Esophagus squamous epithelium (tissue), 5 donors: ENCODE results near the gene DGUOK. TPM values are rescaled to one million over a fixed set of nuclear protein-coding genes. Genes with fewer than 3 reads are reported as not detected.

Source experiments
- DNase-seq: peaks from one replicate; lab custom pipeline; 2025; lab: John Stamatoyannopoulos, UW
- H3K27ac ChIP-seq, 4 donors: fragments of 200-600 bp; sonication (generic); one replicate each; pipeline ENCODE4 v1.5.1; 2016 to 2019; ENCODE audit warnings: mild to moderate bottlenecking in 1 of 4
- H3K27me3 ChIP-seq, 4 donors: fragments of 200-600 bp; sonication (generic); 1 replicate in 3 of 4; 2 replicates in 1 of 4; pipeline versions ENCODE4 v1.5.1 to v1.6.0; 2017 to 2021; ENCODE audit warnings: antibody characterized with exemption in 1 of 4
- H3K36me3 ChIP-seq, 3 donors: fragments of 200-600 bp; sonication (generic); one replicate each; pipeline ENCODE4 v1.5.1; 2016 to 2019
- H3K4me1 ChIP-seq, 3 donors: fragments of 200-600 bp; sonication (generic); one replicate each; pipeline ENCODE4 v1.5.1; 2017 to 2019
- H3K4me3 ChIP-seq, 4 donors: fragments of 200-600 bp; sonication (generic); 1 replicate in 3 of 4; 2 replicates in 1 of 4; pipeline ENCODE4 v1.5.1; 2016 to 2019; ENCODE audit warnings: mild to moderate bottlenecking in 2 of 4, moderate library complexity in 1 of 4
- H3K9me3 ChIP-seq, 3 donors: fragments of 200-600 bp; sonication (generic); one replicate each; pipeline ENCODE4 v1.5.1; 2016 to 2019
- POLR2A ChIP-seq, 4 donors: fragments of 450-650 bp; IDR thresholded peaks; one replicate each; pipeline ENCODE4 v1.6.1; 2017; ENCODE audit warnings: antibody characterized with exemption in 4 of 4, mild to moderate bottlenecking in 4 of 4, moderate library complexity in 3 of 4
- WGBS, 2 donors: methylation state at CpG; one replicate each; pipeline ENCODE4 v1.1.5; 2018; 5-methylcytosine and 5-hydroxymethylcytosine counted together
- intact Hi-C: fragments of 100-400 bp; cut with DNase I; formaldehyde crosslinking; loops from one replicate; pipeline ENCODE4 v1.15.0; 2022
- total RNA-seq, 4 donors: library from RNA; depleted of rRNA; stranded (reverse); fragments of >200 nt; gene quantifications; one replicate each; pipeline ENCODE4 v1.1.0, GENCODE V29; 2016
- TF ChIP-seq, protein P1 (sequence below), 6 experiments: fragments of 450-650 bp in 4 of 6; fragments of 200-600 bp in 2 of 6; sonication (generic) in 2 of 6; IDR thresholded peaks; one replicate each; pipeline ENCODE4 v1.5.1; 2016 to 2019; ENCODE audit warnings: antibody characterized with exemption in 6 of 6, mild to moderate bottlenecking in 4 of 6, moderate library complexity in 4 of 6
- donor health status: DM: yes; HTN: yes; CAD: no.

DGUOK gene
- total RNA-seq, 4 donors from 2014 or later: 23.5 to 53.4 (median 40.2) TPM

- TF ChIP-seq, protein P1, sequence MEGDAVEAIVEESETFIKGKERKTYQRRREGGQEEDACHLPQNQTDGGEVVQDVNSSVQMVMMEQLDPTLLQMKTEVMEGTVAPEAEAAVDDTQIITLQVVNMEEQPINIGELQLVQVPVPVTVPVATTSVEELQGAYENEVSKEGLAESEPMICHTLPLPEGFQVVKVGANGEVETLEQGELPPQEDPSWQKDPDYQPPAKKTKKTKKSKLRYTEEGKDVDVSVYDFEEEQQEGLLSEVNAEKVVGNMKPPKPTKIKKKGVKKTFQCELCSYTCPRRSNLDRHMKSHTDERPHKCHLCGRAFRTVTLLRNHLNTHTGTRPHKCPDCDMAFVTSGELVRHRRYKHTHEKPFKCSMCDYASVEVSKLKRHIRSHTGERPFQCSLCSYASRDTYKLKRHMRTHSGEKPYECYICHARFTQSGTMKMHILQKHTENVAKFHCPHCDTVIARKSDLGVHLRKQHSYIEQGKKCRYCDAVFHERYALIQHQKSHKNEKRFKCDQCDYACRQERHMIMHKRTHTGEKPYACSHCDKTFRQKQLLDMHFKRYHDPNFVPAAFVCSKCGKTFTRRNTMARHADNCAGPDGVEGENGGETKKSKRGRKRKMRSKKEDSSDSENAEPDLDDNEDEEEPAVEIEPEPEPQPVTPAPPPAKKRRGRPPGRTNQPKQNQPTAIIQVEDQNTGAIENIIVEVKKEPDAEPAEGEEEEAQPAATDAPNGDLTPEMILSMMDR (IDR thresholded peaks at IDR 0.05): no peak
- TF ChIP-seq POLR2A (IDR thresholded peaks at IDR 0.05): no peak
- no peak for DNase-seq
- intact Hi-C loops: no loop called here
- peak overlapping the region in 1 of 4 donors; percentile 33 for H3K27ac ChIP-seq
- peaks cover 12 to 100% (median 17%) of the 10 kb centered on the region in 3 donors for H3K36me3 ChIP-seq
- WGBS, 2 donors: 57 to 66% methylated on average over 12 of the region's 12 CpGs
- H3K9me3 ChIP-seq: no peaks in the 10 kb centered on the region
- H3K4me1 ChIP-seq: peaks cover 0 to 14% (median 0%) of the 10 kb centered on the region in 3 donors
- H3K27me3 ChIP-seq: no peaks in the 10 kb centered on the region
- no peak overlapping the region for H3K4me3 ChIP-seq
Observed at GRCh38 chr2:73952499-73953446, 26.1 kb downstream of the DGUOK start.

- H3K36me3 ChIP-seq: peaks cover 4 to 97% (median 7%) of the 10 kb centered on the region in 3 donors
Observed at GRCh38 chr2:73956218-73956865, 29.7 kb downstream of the DGUOK start.

DNA sequence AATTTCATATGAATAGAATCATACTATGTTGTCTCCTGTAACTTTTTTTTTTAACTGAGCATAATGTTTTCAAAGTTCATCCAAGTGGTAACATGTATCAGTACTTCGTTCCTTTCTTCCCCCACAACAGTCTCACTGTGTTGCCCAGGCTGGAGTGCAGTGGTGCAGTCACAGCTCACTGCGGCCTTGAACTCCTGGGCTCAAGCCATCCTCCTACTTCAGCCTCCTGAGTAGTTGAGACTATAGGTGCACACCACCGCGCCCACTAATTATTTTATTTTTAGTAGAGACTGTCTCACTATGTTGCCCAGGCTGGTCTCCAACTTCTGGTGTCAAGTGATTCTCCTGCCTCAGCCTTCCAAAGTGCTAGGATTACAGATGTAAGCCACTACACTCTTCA lies 34.6 kb downstream of the DGUOK start:
- TF ChIP-seq, protein P1 (IDR thresholded peaks at IDR 0.05): no peak
- no peak for TF ChIP-seq POLR2A (IDR thresholded peaks at IDR 0.05)
- no peak overlapping the region for H3K4me3 ChIP-seq
- 93 to 98% methylated on average over 4 of the region's 4 CpGs for WGBS, 2 donors
- no peak overlapping the region for H3K27ac ChIP-seq
- no peak for DNase-seq
- H3K36me3 ChIP-seq: peaks cover 0 to 48% (median 0%) of the 10 kb centered on the region in 3 donors
- H3K9me3 ChIP-seq: no peaks in the 10 kb centered on the region
- H3K27me3 ChIP-seq: no peaks in the 10 kb centered on the region
- intact Hi-C loops: no loop called here
- H3K4me1 ChIP-seq: peaks cover 0 to 16% (median 0%) of the 10 kb centered on the region in 3 donors

More at GRCh38 chr2:73956218-73956865, 29.7 kb downstream of the DGUOK start:
- no peak for TF ChIP-seq POLR2A (IDR thresholded peaks at IDR 0.05)
- TF ChIP-seq, protein P1 (IDR thresholded peaks at IDR 0.05): no peak
- 78 to 84% methylated on average over 5 of the region's 5 CpGs for WGBS, 2 donors
- H3K4me1 ChIP-seq: peaks cover 0 to 14% (median 0%) of the 10 kb centered on the region in 3 donors
- no peaks in the 10 kb centered on the region for H3K27me3 ChIP-seq
- no peak for DNase-seq
- no peak overlapping the region for H3K27ac ChIP-seq
- intact Hi-C loops: no loop called here
- no peaks in the 10 kb centered on the region for H3K9me3 ChIP-seq
- H3K4me3 ChIP-seq: no peak overlapping the region

DNA sequence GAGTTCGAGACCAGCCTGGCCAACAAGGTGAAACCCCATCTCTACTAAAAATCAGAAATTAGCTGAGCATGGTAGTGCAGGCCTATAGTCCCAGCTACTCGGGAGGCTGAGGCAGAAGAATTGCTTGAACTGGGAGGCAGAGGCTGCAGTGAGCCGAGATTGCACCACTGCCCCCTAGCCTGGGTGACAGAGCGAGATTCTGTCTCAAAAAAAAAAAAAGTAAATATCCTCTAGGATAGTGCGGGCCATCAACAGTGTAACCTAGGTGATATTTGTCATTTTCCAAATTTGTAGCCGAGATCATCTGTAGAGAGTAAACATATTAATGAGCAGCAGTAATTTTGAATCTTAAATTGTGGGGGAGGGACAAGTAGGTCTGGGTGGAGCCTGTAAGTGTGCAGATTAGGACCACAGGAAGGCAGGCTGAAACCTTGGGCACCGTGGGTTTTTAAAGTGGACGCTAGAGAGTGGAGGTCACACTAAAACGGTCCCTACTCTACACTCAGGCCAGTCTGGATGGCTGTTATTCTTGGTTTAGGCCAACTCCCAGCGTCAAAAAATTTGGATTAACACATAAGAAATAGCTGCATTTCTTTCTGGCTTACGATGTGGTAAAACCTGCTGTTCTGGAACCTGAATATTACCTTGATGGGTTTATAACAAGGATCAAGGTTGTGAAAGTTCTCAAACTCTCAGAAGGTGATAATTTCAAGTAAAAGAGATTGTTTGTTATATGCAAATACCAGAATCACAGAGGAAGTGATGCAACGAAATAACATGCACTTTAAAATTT lies 35.3 kb downstream of the DGUOK start:
- DNase-seq: no peak
- H3K27me3 ChIP-seq: no peaks in the 10 kb centered on the region
- peak overlapping the region in 1 of 4 donors; percentile 22 for H3K27ac ChIP-seq
- peaks cover 0 to 40% (median 0%) of the 10 kb centered on the region in 3 donors for H3K36me3 ChIP-seq
- H3K4me3 ChIP-seq: no peak overlapping the region
- WGBS, 2 donors: 79 to 89% methylated on average over 11 to 12 of the region's 12 CpGs
- intact Hi-C loops: no loop called here
- no peak for TF ChIP-seq POLR2A (IDR thresholded peaks at IDR 0.05)
- TF ChIP-seq, protein P1 (IDR thresholded peaks at IDR 0.05): no peak
- no peaks in the 10 kb centered on the region for H3K9me3 ChIP-seq
- H3K4me1 ChIP-seq: peaks cover 0 to 16% (median 0%) of the 10 kb centered on the region in 3 donors
